Breast epithelium (tissue), 4 donors: ENCODE measurements around the gene PYGB. TPM values are rescaled to one million over a fixed set of nuclear protein-coding genes. Genes with fewer than 3 reads are reported as not detected.

ENCODE experiments used
- DNase-seq, 2 donors: peaks; one replicate each; pipeline ENCODE4 v3.0.0-alpha.2; 2019; ENCODE audit warnings: low spot score in 2 of 2
- H3K27ac ChIP-seq, 2 donors: fragments of 200-600 bp; sonication (generic) in 1 of 2; one replicate each; pipeline ENCODE4 v1.5.1; 2016 to 2019; ENCODE audit warnings: mild to moderate bottlenecking in 1 of 2
- H3K27me3 ChIP-seq, 2 donors: fragments of 200-600 bp; sonication (generic) in 1 of 2; one replicate each; pipeline versions ENCODE4 v1.5.1 to v1.6.0; 2017 to 2019; ENCODE audit warnings: control low read depth in 1 of 2, mild to moderate bottlenecking in 1 of 2
- H3K36me3 ChIP-seq: fragments of 200-600 bp; one replicate; pipeline ENCODE4 v1.5.1; 2019
- H3K4me1 ChIP-seq, 2 donors: fragments of 200-600 bp; sonication (generic); one replicate each; pipeline ENCODE4 v1.5.1; 2016 to 2019; ENCODE audit warnings: control low read depth in 1 of 2
- H3K4me3 ChIP-seq, 3 donors: fragments of 200-600 bp; sonication (generic); 1 replicate in 2 of 3; 2 replicates in 1 of 3; pipeline ENCODE4 v1.5.1; 2016 to 2019; ENCODE audit warnings: mild to moderate bottlenecking in 3 of 3, moderate library complexity in 2 of 3
- H3K9me3 ChIP-seq, 2 donors: fragments of 200-600 bp; sonication (generic) in 1 of 2; one replicate each; pipeline ENCODE4 v1.5.1; 2016 to 2019; ENCODE audit warnings: control low read depth in 1 of 2
- CTCF ChIP-seq, 3 donors: fragments of 450-650 bp; IDR thresholded peaks; one replicate each; pipeline ENCODE4 v1.5.1; 2016 to 2017; ENCODE audit warnings: antibody characterized with exemption in 3 of 3, mild to moderate bottlenecking in 3 of 3, moderate library complexity in 3 of 3
- POLR2A ChIP-seq: fragments of 450-650 bp; IDR thresholded peaks from one replicate; pipeline ENCODE4 v1.6.1; 2016; ENCODE audit warnings: antibody characterized with exemption, mild to moderate bottlenecking, moderate library complexity
- POLR2AphosphoS5 ChIP-seq, 3 donors: sonication (generic); formaldehyde crosslinking; IDR thresholded peaks; one replicate each; pipeline ENCODE4 v1.6.1; 2017; ENCODE audit warnings: antibody characterized with exemption in 3 of 3
- intact Hi-C: fragments of 100-400 bp; cut with DNase I; formaldehyde crosslinking; loops from one replicate; pipeline ENCODE4 v1.15.1; 2023; ENCODE audit warnings: low total_unique reads
- total RNA-seq, 3 donors: library from RNA; depleted of rRNA; stranded (reverse); fragments of >200 nt; gene quantifications; one replicate each; pipeline ENCODE4 v1.1.0, GENCODE V29; 2016

The PYGB gene
- total RNA-seq, 3 donors from 2014 or later, result 95.7 to 128 (median 121) TPM

- H3K9me3 ChIP-seq, result no peaks in the 10 kb centered on the region
- H3K36me3 ChIP-seq, result no peaks in the 10 kb centered on the region
- H3K27me3 ChIP-seq, result no peaks in the 10 kb centered on the region
- no peak for DNase-seq
- TF ChIP-seq CTCF (IDR thresholded peaks at IDR 0.05) (no peak), POLR2A (no peak), POLR2AphosphoS5 (IDR thresholded peaks at IDR 0.05) (no peak)
- H3K4me1 ChIP-seq, result peaks cover 0 to 4% of the 10 kb centered on the region in 2 donors
- intact Hi-C loops, result no loop called here
- H3K27ac ChIP-seq, result peak overlapping the region in 1 of 2 donors; percentile 69
- no peak overlapping the region for H3K4me3 ChIP-seq
These were observed 44.0 kb upstream of the PYGB start for GRCh38 chr20:25203871-25204320.

GRCh38 chr20:25204550-25205276 is 43.2 kb upstream of the PYGB start:
- Histone ChIP-seq H3K27me3 (no peaks in the 10 kb centered on the region), H3K4me1 (peaks cover 0 to 4% of the 10 kb centered on the region in 2 donors), H3K4me3 (no peak overlapping the region), H3K27ac (peak overlapping the region; percentile 69 to 76), H3K36me3 (no peaks in the 10 kb centered on the region), H3K9me3 (no peaks in the 10 kb centered on the region)
- no peak for TF ChIP-seq POLR2A
- no peak for TF ChIP-seq POLR2AphosphoS5 (IDR thresholded peaks at IDR 0.05)
- no peak for TF ChIP-seq CTCF (IDR thresholded peaks at IDR 0.05)
- peak in 1 of 2 donors; percentile 79 for DNase-seq
- intact Hi-C loops, result no loop called here

- Histone ChIP-seq H3K27ac (peak overlapping the region; percentile 69 to 76), H3K36me3 (no peaks in the 10 kb centered on the region), H3K27me3 (no peaks in the 10 kb centered on the region), H3K9me3 (no peaks in the 10 kb centered on the region), H3K4me3 (peak overlapping the region in 1 of 3 donors; percentile 3), H3K4me1 (peaks cover 0 to 4% of the 10 kb centered on the region in 2 donors)
- intact Hi-C loops, result no loop called here
- TF ChIP-seq POLR2AphosphoS5 (IDR thresholded peaks at IDR 0.05) (peak in 1 of 3 donors; percentile 19), CTCF (IDR thresholded peaks at IDR 0.05) (no peak), POLR2A (no peak)
- DNase-seq, result no peak
These were observed 42.4 kb upstream of the PYGB start for GRCh38 chr20:25205277-25206062.

- no peaks in the 10 kb centered on the region for H3K9me3 ChIP-seq
- no peaks in the 10 kb centered on the region for H3K36me3 ChIP-seq
- H3K27ac ChIP-seq, result peak overlapping the region; percentile 69 to 76
- peaks cover 0 to 4% of the 10 kb centered on the region in 2 donors for H3K4me1 ChIP-seq
- H3K4me3 ChIP-seq, result peak overlapping the region in 1 of 3 donors; percentile 3
- TF ChIP-seq POLR2A (no peak), CTCF (IDR thresholded peaks at IDR 0.05) (no peak)
- intact Hi-C loops, result no loop called here
- DNase-seq, result no peak
- H3K27me3 ChIP-seq, result no peaks in the 10 kb centered on the region
These were observed 41.9 kb upstream of the PYGB start for GRCh38 chr20:25206063-25206403.

GRCh38 chr20:25206548-25206947 is 41.3 kb upstream of the PYGB start:
- Histone ChIP-seq H3K27me3 (no peaks in the 10 kb centered on the region), H3K4me1 (peaks cover 0 to 4% of the 10 kb centered on the region in 2 donors), H3K27ac (no peak overlapping the region), H3K9me3 (no peaks in the 10 kb centered on the region), H3K4me3 (no peak overlapping the region), H3K36me3 (no peaks in the 10 kb centered on the region)
- no peak for DNase-seq
- TF ChIP-seq POLR2A (no peak), POLR2AphosphoS5 (IDR thresholded peaks at IDR 0.05) (no peak), CTCF (IDR thresholded peaks at IDR 0.05) (no peak)
- intact Hi-C loops, result no loop called here
